ENCODE results near the gene NUP133. TPM values are rescaled to one million over a fixed set of nuclear protein-coding genes. Genes with fewer than 3 reads are reported as not detected.
"Not testable (repeated sequence)": the region's sequence is repeated elsewhere in the genome, so short reads cannot be mapped to it uniquely, and the experiment has no call there.

Gene NUP133
- total RNA-seq, 1 donor from 2014 or later, result 23.4 TPM

GRCh38 chr1:229408458-229409037 lies 99.6 kb downstream of the NUP133 start:
- H3K27me3 ChIP-seq (ENCODE audit: control insufficient read depth, insufficient read depth, low read length), result peaks cover 36% of the 10 kb centered on the region
- FAIRE-seq (no peak), DNase-seq (ENCODE audit: low read depth) (no peak)
- H3K36me3 ChIP-seq (ENCODE audit: control insufficient read depth, insufficient read depth, low read length), result no peaks in the 10 kb centered on the region
- no peak overlapping the region for H3K4me3 ChIP-seq (ENCODE audit: low read depth, low read length)
- TF ChIP-seq CTCF (IDR thresholded peaks at IDR 0.05; ENCODE audit: insufficient read depth, low read length, severe bottlenecking), result no peak

GRCh38 chr1:229407206-229408026 lies 100.7 kb downstream of the NUP133 start:
- DNase-seq (ENCODE audit: low read depth), result no peak
- peaks cover 39% of the 10 kb centered on the region for H3K27me3 ChIP-seq (ENCODE audit: control insufficient read depth, insufficient read depth, low read length)
- FAIRE-seq, result no peak
- no peak overlapping the region for H3K4me3 ChIP-seq (ENCODE audit: low read depth, low read length)
- H3K36me3 ChIP-seq (ENCODE audit: control insufficient read depth, insufficient read depth, low read length), result no peaks in the 10 kb centered on the region
- no peak for TF ChIP-seq CTCF (IDR thresholded peaks at IDR 0.05; ENCODE audit: insufficient read depth, low read length, severe bottlenecking)

- Histone ChIP-seq H3K4me3 (ENCODE audit: low read depth, low read length) (no peak overlapping the region), H3K36me3 (ENCODE audit: control insufficient read depth, insufficient read depth, low read length) (no peaks in the 10 kb centered on the region), H3K27me3 (ENCODE audit: control insufficient read depth, insufficient read depth, low read length) (peaks cover 35% of the 10 kb centered on the region)
- TF ChIP-seq CTCF (IDR thresholded peaks at IDR 0.05; ENCODE audit: insufficient read depth, low read length, severe bottlenecking), result no peak
- FAIRE-seq (no peak), DNase-seq (ENCODE audit: low read depth) (no peak)
These were observed 101.3 kb downstream of the NUP133 start for GRCh38 chr1:229406798-229407197.

GRCh38 chr1:229403573-229403972 lies 104.6 kb downstream of the NUP133 start:
- DNase-seq (ENCODE audit: low read depth) (no peak), FAIRE-seq (no peak)
- TF ChIP-seq CTCF (IDR thresholded peaks at IDR 0.05; ENCODE audit: insufficient read depth, low read length, severe bottlenecking), result no peak
- Histone ChIP-seq H3K36me3 (ENCODE audit: control insufficient read depth, insufficient read depth, low read length) (no peaks in the 10 kb centered on the region), H3K27me3 (ENCODE audit: control insufficient read depth, insufficient read depth, low read length) (peaks cover 21% of the 10 kb centered on the region), H3K4me3 (ENCODE audit: low read depth, low read length) (no peak overlapping the region)

GRCh38 chr1:229402993-229403392 lies 105.1 kb downstream of the NUP133 start:
- TF ChIP-seq CTCF (IDR thresholded peaks at IDR 0.05; ENCODE audit: insufficient read depth, low read length, severe bottlenecking), result no peak
- FAIRE-seq (no peak), DNase-seq (ENCODE audit: low read depth) (no peak)
- Histone ChIP-seq H3K27me3 (ENCODE audit: control insufficient read depth, insufficient read depth, low read length) (peaks cover 19% of the 10 kb centered on the region), H3K36me3 (ENCODE audit: control insufficient read depth, insufficient read depth, low read length) (no peaks in the 10 kb centered on the region), H3K4me3 (ENCODE audit: low read depth, low read length) (no peak overlapping the region)

- H3K27me3 ChIP-seq (ENCODE audit: control insufficient read depth, insufficient read depth, low read length), result peaks cover 12% of the 10 kb centered on the region
- not testable (repeated sequence) for DNase-seq (ENCODE audit: low read depth); FAIRE-seq; H3K36me3 ChIP-seq (ENCODE audit: control insufficient read depth, insufficient read depth, low read length); H3K4me3 ChIP-seq (ENCODE audit: low read depth, low read length)
These were observed 105.8 kb downstream of the NUP133 start for GRCh38 chr1:229402329-229402728.
